CD4-positive, alpha-beta T cell treated with Interleukin-17A for 1 hour (primary cell): Measurements from ENCODE around the gene PRR36.
"Not testable (repeated sequence)": the region's sequence is repeated elsewhere in the genome, so short reads cannot be mapped to it uniquely, and the experiment has no call there.

Source experiments
- DNase-seq: peaks from one replicate; pipeline ENCODE4 v3.0.0-alpha.2; 2020

The PRR36 gene

DNA sequence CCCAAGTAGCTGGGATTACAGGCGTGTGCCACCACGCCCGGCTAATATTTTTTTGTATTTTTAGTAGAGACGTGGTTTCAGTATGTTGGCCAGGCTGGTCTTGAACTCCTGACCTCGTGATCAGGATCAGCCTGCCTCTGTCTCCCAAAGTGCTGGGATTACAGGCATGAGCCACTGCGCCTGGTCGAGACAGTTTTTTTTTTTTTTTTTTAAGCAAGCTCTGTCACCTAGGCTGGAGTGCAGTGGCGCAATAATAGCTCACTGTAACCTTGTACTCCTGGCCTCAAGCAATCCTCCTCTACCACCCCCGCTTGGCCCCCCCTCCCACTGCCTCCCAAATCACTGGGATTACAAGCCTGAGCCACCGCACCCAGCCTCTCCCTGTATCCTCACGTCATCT is 23.1 kb upstream of the PRR36 start:
- no peak for DNase-seq

DNA sequence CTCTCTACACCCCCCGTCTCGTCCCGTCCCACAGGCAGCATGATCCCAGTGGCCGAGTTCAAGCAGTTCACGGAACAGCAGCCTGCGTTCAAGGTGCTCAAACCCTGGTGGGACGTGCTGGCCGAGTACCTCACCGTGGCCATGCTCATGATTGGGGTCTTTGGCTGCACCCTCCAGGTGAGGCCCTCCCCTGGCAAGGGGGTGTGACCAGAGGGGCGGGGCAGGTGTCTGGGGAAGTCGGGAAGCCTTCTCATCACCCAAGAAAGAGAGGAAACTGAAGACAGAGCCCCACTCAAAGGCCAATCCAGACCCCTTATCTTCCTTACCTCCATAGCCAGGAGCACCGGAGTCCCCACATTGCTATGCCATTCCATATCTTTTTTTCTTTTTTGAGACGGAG is 21.4 kb upstream of the PRR36 start:
- no peak for DNase-seq

DNA sequence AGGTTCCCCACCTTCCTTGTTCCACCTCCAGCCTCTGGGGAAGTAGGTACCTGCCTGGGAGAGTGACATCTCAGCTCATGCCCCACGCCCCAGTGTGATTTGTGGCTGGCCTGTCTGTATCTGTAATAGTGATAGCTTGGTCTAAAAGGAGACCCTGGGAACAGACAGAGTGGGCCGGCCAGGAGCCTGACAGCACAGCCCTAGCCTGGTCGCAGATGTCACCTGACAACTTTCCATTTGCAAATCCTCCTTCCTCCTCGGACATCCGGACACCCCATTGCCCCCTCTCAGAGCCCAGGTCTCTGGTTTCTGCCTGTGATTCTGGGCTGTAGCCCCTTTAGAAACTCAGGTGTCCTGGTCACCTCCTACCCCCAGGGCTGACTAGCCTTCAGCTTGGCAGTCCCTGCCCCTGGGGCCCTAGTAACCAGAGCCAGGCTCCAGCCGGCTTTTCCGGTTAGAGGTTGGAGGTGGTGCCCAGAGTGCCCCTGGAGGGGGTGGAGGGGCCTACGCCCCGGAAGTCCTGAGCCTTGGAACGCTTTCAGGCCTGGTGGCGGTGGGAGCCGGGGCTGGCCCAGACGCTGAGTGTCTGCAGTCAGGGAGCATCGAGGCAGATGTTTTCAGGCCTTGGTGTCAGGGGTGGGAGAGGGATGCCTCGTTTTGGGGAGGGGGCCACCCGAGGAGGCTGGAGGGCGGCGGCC is 20.6 kb upstream of the PRR36 start:
- no peak for DNase-seq

DNA sequence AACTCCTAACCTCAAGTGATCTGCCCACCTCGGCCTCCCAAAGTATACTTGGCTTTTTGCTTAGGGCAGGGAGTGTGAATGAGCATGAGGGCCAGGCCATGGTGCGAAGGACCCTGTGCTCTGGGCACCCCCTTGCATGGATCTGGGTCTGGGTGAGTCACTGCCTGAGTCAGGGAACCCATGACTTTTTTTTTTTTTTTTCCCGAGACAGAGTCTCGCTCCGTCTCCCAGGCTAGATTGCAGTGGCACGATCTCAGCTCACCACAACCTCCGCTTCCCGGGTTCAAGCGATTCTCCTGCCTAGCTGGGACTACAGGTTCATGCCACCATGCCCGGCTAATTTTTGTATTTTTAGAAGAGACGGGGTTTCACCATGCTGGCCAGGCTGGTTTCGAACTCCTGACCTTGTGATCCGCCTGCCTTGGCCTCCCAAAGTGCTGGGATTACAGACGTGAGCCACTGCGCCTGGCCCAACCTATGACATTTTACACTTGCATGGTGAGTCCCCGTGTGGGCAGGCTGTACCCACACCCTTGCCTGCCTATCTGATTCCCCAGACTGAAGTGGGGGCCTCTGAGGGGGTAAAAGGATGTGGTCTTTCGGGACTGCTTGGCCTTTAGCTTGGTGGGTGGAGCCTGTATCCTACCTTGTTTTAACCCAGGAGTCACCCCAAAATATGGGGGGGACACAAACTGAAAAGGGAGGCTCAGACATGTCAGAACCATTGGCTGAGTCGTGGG is 19.3 kb upstream of the PRR36 start:
- not testable (repeated sequence) for DNase-seq

DNA sequence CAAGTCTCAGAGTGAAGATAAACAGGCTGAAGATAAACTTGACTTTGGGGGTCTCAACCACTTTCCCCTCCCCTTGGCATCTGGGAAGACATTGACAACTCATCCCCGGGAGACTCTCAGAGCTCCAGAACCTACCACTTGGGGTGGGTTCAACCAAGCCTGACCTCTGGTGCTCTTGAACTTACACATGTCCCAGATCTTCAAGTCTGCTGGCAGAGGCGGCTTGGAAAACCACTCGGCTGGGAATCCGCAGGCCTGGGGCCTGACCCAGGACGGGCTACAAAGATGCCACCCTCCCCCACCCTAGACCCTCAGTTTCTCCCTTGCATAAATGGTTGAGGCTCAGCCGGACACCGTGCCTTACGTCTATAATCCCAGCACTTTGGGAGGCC is 14.6 kb upstream of the PRR36 start:
- no peak for DNase-seq

DNA sequence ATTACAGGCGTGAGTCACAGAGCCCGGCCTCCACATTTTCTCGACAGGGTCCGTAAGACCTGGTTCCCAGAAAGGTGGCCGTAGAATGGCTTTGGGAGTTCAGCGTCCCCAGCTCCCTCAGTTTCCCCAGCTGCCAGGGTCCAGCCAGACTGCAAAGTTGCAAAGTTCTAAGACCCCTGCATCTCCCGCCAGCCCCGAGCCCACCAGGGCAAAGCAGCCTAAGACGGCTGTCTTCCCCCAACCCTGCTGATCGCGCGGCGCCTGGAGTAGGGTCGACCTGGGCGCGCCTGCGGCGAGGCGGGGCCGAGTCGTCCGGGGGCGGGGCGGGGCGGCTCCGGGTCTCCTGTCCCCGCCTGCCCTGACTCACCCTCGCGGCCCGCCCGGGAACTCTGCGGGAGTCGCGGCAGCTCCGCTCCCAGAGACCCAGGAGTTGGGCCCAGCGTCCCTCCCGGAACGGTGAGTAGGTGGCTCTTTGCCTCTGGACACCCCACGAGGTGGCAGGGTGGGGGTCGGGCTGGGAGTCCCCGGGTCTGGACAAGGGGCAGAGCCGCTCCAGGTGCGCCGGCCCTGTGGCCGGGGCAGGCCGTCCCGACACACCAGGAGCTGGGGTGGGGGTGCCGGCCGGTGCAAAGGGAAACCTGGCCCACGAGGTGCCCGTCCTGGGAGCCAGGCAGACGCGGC is 14.1 kb upstream of the PRR36 start, which contains the start of gene LRRC8E:
Gene LRRC8E, plus strand, starts transcription at position 366 of the 681 bp plus-strand sequence. CDS start 7,094 bp downstream, outside the sequence.
- no peak for DNase-seq

DNA sequence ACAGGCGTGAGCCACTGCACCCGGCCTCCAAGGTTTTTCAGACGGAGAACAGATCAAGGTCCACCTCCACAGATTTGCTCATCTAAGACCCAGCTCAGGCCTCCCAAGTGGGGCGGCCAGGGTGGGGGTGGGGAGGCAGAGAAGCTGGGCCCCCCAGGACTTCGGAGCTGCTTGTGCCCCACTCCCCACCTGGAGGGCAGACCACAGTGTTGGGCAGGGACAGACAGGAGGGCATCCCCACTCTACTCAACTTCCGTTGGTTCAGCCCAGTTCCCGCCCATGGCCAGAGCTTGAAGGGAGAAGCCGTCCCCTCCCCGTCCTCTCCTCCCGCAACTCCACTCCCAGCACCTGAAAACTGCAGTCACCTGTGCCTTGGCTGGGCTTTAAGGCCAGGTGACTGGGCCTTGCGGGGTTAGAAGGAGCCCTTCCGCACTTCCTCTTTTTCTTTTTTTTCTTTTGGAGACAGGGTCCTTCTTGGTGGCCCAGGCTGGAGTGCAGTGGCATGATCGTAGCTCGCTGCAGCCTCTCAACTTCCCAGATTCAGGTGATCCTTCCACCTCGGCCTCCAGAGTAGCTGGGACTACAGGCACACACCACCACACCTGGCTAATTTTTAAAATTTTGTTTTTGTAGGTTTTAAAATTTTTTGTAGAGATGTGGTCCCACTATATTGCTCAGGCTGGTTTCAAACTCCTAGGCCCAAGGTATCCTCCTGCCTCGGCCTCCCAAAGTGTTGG is 13.4 kb upstream of the PRR36 start:
- no peak for DNase-seq

DNA sequence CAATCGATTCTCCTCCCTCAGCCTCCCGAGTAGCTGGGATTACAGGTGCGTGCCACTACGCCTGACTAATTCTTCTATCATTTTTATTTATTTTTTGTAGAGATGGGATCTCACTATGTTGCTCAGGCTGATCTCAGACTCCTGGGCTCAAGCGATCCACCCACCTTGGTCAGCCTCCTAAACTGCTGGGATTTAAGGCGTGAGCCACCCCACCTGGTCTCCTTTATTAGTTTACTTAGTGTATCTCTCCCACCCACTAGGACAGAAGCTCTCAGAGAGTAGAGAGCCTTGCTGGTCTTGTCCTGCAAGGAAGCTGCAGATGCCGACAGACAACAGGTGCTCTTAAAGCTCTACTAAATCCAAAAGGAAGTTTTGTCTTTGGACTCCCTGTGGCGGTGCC is 11.6 kb upstream of the PRR36 start:
- no peak for DNase-seq

DNA sequence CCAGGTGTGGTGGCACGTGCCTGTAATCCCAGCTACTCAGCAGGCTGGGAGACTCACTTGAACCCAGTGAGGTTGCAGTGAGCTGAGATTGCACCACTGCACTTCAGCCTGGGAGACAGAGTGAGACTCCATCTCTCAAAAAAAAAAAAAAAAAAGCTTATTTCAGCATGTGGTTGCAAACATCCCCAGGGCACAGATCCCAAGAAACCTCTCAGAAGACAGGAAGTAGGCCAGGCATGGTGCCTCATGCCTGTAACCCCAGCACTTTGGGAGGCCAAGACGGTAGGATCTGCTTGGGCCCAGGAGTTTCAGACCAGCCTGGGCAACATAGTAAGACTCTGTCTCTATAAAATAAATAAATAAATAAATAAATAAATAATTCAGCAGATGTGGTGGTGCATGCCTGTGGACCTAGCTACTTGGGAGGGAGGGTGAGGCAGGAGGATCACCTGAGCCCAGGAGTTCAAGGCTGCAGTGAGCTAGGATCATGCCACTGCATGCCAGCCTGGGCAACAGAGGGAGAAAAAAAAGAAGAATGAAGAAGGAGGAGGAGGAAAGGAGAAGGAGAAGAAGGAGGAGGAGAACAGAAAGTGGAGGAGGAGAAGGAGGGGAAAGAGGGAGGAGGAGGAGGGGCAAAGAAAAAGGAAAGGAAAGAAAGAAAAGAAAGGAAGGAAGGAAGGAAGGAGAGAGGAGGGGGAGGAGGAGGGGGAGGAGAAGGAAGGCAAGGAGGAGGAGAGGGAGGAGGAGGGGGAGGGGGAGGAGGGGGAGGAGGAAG is 9.8 kb upstream of the PRR36 start:
- no peak for DNase-seq

DNA sequence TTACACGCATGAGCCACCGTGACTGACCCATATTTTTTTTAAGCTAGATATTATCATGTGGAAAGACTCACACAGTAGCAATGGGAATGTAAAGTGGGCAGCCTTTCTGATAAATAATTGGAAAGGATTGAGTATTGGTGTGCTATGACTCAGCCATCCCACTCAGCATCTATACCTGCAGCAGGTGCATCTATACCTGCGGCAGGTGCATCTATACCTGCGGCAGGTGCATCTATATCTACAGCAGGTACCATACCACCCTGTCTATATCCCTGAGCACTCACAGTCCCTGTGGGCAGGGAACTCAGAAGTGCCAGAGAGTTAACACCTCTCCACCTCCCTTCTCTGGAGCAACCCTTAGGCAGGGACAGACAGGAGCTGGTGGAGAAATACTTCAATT is 8.9 kb upstream of the PRR36 start:
- no peak for DNase-seq

DNA sequence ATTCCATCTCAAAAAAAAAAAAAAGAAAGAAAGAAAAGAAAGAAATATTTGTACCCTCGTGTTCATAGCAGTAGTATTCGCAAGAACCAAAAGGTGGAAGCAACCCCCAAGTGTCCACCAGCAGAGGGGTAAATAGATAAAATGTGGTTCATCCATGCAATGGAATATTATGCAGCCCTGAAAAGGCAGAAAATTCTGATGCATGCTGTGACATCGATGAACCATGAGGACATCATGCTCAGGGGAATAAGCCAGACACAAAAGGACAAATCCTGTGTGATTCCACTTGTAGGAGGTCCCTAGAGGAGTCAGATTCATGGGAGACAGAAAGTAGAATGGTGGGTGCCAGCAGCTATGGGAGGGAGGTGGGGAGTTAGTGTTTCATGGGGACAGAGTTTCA is 7.7 kb upstream of the PRR36 start:
- no peak for DNase-seq

DNA sequence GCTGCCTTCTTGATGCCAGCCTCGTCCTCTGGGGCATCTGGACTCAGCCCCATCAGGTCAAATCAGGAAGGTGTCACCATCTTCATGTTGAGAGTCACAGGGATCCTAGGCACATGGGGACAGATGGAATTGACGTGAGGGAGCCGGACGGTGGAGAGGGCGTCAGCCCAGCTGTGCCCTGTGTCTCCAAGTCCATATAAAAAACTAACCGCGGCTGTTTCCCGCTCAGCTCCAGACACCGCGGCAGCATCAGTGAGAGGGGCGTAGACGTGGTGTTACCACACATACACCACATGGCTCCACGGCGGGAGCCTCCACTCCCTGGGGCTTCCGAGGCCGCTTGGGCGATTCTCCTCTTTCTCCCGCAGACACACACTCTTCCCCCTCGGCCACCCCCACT is 5.6 kb upstream of the PRR36 start:
- no peak for DNase-seq

DNA sequence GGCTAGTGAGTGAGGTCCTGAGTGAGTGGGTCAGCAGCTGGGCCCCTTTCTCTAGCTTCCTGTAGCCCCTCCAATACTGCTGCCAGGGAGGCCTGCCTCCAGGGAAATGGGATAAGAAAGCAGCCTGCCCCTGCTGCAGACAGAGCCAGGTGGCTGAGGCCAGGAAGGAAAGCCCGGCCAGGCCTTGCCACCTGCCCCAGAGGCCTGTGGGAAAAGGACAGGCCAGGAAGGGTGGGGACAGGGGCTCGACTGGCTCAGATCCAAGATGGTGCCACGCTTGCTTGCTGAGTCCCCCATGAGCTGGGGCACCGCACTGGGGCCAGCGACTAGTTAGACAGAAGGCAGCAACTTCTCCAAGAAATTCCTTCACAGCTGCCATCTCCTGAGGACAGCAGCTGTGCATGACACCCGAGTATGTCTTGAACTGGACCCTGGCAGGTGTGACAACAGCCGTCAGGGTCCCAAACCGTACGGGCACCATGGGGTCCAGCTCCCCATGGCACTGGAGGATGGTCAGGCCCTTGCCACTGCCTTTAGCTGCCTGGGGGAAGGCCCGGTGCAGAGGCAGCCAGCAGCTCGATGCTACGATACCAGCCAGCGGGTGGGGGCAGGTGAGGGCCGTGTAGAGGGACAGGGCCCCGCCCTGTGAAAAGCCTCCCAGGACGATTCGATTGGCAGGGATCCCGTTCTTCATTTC is 5.1 kb upstream of the PRR36 start:
- DNase-seq: no peak

DNA sequence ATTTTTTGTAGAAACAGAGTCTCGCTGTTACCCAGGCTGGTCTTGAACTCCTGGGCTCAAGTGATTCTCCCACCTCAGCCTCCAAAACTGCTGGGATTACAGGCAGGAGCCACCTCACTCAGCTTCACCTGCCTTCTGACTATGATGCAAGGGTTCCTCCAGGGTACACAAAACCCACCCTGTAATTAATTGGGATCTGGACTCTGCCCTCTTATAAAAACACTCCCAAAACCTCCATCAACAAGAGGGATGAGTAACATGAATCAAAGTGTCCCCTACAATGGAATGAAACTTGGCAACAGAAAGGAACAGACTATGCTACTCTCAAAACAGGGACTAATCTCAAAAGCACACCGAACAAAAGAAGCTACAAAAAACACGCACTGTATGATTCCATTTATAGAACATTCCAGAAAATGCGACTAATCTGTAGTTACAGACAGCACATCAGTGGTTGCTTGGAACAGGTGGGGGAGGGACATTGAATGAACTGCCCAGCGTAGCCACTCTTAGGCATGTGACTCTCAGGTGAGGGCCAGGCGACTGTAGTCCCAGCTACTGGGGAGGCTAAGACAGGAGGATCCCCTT is 3.2 kb upstream of the PRR36 start:
- DNase-seq: no peak

DNA sequence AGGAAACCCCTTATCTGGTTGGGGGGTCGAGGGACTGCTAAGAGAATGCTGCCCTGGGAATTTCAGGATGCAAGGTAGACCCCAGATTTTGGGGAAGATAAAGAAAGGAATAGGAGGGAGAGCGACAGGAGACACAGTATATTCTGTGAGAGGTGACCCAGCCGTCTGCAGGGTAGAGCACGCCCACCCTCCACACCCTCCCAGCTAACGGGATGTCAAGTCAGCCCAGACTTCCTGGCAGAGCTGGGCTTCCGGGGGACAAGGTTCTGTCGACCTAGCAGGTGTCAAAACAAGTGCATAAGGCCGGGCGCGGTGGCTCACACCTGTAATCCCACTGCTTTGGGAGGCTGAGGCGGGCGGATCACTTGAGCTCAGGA is 695 bp upstream of the PRR36 start:
- no peak for DNase-seq

DNA sequence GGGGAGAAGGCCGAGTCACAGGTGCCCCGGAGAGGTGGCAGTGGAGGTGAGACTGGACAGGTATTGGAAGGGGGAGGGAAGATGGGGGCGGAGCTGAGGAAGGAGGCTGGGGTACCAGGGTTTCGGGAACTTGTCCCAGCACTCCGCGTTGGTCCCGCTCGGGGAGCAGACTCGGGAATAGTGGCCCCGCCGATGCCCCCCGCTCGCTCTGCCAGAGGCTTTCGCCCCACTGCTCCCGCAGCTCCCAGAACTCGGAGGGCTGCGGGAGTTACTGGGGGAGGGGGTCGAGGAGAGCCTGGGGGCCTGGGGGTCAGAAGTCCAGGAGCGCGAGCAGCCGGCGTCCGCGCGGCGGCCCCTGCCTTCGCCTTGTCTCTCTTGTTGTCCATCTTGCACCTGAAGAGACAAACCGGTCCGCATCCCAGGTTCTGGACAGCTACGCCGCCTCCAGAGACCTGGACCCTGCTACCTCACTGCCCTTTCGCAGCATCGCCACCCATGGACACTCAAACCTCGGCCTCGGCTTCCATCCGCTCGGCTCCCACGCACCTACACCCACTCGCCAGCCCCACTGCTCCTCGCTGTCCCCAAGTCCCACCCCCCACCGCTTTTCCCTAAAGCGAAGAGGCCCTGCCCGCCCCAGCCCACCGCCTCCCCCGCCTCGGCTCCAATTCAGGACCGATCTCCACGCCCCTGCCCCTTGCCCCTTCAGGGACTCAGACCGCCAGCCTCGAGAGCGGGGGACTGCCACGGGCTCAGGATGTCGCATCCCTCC is 700 bp downstream of the PRR36 start:
- no peak for DNase-seq

DNA sequence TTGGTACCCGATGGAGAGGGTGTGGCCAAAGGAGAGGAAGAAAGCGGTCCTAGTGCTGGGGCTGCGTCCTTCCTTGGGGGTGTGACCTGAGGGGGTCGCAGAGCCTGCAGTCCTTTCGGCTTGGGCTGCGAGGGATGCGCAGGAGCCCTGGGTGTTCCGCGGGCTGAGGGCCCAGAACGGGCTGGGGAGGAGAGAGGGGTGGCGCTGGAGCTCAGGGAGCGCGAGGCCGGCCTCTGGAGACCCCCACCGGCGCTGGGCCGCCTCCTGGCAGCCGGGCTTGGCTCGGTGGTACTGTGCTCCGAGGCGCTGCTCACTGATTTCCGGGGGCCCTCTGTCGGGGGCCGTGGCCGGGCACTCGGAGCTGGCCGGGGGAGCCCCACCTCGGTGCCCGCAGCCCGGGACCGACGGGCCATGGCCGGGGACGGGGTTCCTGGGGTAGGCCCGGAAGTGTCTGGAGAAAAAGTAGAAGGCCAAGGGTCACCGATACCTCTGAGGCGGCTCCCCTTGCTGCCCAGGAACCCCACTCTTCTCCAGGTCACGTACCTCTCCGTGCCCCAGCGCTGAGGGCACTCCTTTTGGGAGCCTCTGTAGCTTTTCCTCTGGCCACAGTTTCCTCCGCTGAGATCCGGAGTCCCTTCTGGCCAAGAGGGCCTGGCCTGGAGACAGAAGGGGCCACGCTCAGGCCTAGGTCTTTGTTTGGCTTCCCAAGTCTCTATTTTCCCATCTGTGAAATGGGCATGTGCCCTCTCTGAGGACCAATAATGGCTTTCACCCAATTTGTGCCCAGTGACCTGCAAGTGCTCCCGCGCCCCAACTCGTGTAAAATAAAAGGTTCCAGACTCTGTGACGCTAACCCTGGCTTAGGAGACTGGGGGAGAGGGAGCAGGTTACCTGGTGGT is 1.6 kb downstream of the PRR36 start:
- no peak for DNase-seq

DNA sequence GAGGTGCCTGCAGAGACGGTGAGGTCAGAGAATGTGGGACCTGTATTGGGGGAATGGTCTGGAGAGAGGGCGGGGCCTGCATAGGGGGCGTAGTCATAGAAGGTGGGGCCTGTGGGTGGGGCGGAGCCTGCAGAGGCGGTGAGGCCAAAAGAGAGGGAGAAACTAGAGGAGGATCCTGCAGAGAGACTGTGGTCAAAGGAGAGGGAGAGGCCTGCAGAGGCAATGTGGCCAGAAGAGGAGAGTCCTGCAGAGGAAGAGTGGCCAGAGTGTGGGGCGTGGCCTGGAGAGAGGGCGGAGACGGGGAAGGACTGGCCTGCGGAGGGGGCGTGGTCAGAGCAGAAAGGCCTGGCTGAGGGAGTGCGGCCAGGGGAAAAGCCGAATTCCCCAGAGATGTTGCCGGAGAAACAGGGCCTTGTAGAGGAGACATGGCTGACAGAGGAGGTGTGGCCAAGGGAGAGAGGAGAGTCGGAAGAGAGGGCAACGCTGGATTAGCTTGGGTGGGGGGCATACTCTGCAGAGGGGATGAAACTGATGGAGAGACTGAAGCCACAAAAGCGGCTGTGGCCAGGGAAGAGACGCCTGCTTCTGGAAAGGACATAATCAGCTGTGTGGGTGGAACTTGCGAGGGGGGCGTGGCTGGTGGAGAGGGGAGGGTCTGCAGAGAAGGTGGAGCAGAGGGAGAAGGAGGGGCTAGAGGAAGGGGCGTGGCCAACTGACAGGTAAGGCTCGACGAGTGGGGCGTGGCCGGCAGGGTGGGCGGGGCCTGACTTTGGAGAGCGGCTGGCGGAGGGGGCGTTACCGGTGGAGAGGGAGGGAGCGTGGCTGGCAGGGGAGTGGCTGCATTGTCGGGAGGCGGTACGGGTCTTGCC is 2.5 kb downstream of the PRR36 start:
- DNase-seq: peak; percentile 90
